ENCODE data around the gene METTL22.

METTL22 gene, protein sequence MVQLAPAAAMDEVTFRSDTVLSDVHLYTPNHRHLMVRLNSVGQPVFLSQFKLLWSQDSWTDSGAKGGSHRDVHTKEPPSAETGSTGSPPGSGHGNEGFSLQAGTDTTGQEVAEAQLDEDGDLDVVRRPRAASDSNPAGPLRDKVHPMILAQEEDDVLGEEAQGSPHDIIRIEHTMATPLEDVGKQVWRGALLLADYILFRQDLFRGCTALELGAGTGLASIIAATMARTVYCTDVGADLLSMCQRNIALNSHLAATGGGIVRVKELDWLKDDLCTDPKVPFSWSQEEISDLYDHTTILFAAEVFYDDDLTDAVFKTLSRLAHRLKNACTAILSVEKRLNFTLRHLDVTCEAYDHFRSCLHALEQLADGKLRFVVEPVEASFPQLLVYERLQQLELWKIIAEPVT

DNA sequence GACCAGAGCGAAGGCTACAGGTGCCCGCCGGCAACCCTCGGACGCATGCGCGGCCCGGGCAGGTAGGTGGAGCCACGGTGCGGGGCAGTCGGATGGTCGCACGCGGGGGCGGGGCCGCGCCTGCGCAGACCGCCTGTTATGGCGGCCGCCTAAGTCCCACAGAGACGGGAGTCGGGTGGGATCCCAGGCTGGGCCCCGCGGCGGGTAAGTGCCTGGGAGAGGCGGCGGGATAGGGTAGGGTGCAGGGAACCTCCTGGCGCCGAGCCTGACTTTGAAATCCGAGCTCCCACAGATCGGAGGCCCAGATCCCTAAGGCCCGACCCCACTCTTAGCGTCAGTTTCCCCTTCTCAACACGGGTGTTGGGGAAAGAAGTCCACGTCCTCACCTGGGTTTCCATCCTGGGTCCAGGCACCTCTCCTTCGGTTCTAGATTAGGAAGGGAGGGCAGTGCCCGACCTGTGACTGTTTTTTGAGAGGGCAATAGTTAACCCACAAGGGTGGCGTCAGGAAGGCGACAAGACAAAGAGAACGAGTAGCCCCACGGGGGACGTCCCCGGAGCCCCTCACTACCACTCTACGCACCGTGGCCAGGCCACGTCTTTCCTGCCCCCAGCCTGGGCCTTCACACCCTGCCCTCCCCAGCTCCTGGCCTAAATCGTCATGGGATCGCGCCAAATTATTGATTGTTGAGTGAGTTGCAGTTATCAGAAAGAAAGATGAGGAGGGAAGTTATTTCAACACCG is at the start of gene METTL22:
METTL22 (plus strand) TSS at position 127 of the 743 bp plus-strand sequence. CDS start 3,968 bp downstream, outside the sequence.
- DNase-seq, result peak; percentile 68

GRCh38 chr16:8572063-8572918 is 49.2 kb upstream of the METTL22 start:
- DNase-seq, result no peak

- no peak for DNase-seq
Observed at GRCh38 chr16:8572919-8573724, 48.4 kb upstream of the METTL22 start.

DNA sequence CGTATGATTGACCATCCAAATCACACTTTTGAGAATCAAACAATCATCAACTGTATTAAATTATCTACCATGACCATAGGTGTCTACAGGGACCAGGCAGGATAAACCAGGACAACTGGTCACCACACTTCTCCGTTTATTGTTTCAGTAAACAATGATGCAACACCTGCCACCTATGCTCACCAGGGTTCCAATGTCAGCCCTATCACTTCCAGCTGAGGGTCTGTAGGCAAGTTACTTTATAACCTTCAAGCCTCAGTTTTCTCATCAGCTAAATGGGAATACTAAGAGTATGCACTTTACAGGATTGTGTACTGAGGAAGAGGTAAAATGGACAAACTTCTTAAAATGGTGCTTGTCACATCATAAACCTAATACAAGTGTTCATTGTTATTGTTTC is 46.1 kb upstream of the METTL22 start:
- no peak for DNase-seq

- DNase-seq, result no peak
Observed at GRCh38 chr16:8576141-8577004, 45.1 kb upstream of the METTL22 start.

- DNase-seq, result no peak
Observed at GRCh38 chr16:8577678-8578304, 43.7 kb upstream of the METTL22 start.

DNA sequence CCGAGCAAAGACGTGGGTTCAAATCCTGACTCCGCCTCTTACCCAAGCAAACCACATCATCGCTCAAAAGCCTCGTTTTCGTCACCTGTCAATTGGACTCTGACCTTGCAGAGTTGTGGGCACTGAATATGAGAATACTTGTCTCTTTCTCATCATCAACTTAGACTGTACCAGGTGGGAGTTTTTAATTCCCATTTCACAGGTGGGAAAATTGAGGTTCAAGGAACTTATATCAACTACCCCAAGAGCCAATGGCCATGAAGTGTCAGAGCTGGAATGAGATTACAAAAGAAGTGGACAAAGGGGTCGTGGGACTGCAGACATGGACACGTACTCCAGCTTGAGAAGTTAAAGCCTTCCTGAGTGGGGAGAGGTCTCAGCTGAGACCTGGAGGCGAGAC is 41.9 kb upstream of the METTL22 start:
- no peak for DNase-seq

GRCh38 chr16:8581831-8582580 is 39.5 kb upstream of the METTL22 start:
- DNase-seq, result no peak

DNA sequence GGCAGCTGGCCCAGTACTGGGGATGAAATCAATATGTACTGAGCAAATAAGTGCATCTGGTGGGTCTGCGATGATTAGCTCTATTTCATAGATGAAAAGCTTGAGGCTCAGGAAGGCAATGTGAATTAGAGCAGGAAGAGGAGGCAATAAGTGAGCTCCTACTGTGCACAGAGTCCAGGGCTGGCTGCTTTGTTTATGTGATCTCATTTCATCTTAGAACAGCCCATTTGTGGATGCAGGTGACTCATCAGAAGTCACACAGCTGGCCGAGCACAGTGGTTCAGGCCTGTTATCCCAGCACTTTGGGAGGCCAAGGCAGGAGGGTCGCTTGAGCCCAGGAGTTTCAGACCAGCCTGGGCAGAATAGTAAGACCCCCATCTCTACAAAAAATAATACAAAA is 38.3 kb upstream of the METTL22 start:
- DNase-seq, result no peak

DNA sequence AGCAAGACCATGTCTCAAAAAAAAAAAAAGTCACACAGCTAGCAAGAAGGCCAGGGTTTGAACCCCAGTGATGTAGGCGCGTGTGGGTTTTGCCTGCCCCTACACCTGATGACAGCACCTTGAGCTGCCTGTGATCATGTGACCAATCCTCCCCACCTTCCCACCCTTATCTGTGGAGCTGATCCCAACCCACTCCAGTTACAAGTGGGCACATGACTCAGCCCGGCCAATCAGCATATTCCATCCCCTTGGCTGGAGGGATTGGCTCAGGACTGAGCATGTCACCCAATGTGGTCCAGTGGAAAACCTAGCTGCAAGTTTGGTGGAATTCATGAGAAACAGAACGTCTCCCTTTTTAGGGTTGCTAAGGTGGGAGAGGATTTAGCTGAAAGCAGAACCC is 37.8 kb upstream of the METTL22 start:
- no peak for DNase-seq

GRCh38 chr16:8585041-8585440 is 36.5 kb upstream of the METTL22 start:
- DNase-seq, result no peak

GRCh38 chr16:8585857-8586256 is 35.6 kb upstream of the METTL22 start:
- DNase-seq, result no peak

DNA sequence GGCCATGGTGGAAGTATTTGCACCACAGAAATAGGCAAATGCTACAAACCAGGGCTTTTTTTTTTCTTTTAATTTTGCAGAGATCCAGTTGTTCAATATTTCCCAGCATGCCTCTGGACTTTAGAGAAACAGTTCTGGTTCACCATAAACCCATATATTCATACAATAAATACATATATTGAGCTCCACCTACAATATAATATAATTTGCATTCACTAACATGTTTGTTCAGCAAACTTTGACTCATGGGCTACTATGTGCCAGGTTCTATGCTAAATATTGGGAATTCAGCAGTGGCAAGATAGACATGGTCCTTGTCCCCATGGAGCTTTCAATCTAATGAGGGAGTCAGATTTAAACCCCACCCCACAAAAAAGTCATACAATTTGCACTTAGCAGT is 34.4 kb upstream of the METTL22 start:
- no peak for DNase-seq

GRCh38 chr16:8588682-8589056 is 32.8 kb upstream of the METTL22 start:
- no peak for DNase-seq

DNA sequence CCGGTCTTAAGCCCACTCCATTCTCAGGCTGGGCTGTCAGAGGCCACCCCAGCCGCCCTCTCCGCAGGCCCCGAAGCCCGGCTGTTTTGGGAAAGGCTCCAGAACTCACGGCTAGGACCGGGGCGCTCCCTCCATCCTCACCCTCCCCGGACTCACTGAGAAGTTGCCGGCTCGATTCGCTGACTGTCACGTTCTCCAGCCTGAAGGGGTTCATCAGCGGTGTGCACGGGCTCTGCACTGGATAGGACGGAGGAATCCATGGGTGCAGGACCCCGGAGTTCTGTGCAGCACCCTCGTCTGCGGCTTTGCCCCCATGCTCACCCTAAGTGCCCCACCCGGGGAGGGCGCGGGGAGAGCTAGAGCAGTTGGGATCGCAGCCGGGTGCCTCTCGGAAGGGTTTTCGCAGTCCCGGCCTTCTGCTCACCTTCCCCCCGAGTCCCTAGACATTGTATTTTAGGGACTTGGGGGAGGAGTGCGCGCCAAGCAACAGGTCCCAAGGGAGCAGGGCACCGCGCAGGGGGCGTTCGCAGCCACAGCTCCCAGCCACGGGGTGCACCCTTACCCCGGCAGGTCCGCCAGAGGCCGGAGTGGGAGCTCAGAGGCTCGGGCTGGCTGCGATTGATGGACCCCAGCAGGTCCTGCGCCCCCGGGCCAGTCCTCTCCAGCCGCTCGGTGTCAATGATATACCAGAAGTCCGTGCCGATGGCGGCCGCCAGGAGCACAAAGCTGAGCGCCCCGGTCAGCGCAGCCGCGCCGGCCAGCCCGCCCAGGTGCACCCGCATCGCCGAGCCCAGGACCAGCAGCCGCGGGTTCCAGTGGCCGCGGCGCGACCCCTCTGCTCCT is 32.2 kb upstream of the METTL22 start:
- DNase-seq, result no peak

DNA sequence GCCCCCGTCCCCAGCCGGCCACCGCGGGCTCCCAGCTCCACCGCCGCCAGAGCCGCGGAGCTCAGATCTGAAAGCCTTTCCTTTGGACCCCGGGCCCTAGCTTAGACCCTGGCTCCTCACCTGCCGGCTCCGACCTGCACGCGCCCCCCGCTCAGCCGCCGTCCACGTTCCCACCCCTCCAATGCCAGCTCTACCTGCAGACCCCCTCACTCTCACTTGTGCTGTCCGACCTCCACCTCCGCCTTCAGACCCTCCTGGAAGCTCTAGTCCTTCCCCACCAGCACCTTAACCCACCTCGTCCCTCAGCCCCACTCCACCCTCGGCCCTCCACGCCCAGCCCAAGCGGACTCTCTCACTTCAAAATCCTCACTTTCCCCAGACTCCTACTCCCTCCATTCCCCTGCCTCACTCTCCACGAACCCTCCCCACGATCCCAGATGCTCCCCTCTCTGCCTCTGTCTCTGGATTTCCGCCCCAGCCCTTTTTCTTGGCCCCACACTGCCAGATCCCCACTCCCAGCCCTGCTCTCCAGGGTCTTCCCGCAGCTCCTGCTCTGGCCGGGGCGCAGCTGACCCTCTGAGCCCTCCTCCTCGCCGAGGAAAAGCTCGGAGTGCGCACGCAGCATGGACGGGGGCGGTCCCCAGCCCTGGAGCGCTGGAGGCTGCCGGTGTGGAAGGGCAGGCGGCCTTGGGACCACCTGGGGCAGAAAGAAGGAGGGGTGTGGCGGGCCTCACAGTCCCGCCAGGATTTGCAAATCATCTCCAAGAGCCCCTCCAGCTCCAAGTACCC is 31.4 kb upstream of the METTL22 start, which contains the start of gene TMEM114:
TMEM114 (minus strand) TSS at position 612 of the 789 bp plus-strand sequence. CDS start 673 bp downstream, outside the sequence.
- no peak for DNase-seq

- DNase-seq, result no peak
Observed at GRCh38 chr16:8590811-8591210, 30.7 kb upstream of the METTL22 start.

DNA sequence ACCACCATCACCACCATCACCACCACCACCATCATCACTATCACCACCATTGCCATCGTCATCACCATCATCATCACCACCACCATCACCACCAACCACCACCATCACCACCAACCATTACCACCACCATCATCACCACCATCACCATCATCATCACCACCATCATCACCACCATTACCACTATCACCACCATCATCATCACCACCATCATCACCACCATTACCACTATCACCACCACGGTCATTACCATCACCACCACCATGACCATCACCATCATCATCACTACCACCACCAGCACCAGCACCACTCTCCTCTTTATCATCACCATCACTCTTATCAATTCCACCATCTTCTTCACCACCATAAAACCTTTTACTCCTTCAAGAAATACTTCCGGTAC is 30.0 kb upstream of the METTL22 start:
- DNase-seq, result no peak

Measured in GOT3 (cell line).